WERI-Rb-1 (cell line): ENCODE results near the gene C16orf54.
"Not testable (repeated sequence)": the region's sequence is repeated elsewhere in the genome, so short reads cannot be mapped to it uniquely, and the experiment has no call there.

Experiments
- DNase-seq: peaks from one replicate; pipeline ENCODE4 v3.0.0-alpha.2; 2020
- H3K27ac ChIP-seq: fragments of 250-450 bp; sonication (Bioruptor Pico); 2 replicates; pipeline ENCODE4 v1.5.1; 2020; ENCODE audit warnings: mild to moderate bottlenecking, moderate library complexity
- H3K27me3 ChIP-seq: fragments of 250-450 bp; sonication (Bioruptor Pico); 2 replicates; pipeline ENCODE4 v1.5.1; 2021; ENCODE audit warnings: mild to moderate bottlenecking, low read depth, moderate library complexity; ENCODE audit not compliant: insufficient read depth, severe bottlenecking
- H3K36me3 ChIP-seq: fragments of 250-450 bp; sonication (Bioruptor Pico); 2 replicates; pipeline ENCODE4 v1.5.1; 2020; ENCODE audit warnings: mild to moderate bottlenecking, moderate library complexity
- H3K4me3 ChIP-seq: 2 replicates; pipeline ENCODE4 v1.5.1; 2011; ENCODE audit warnings: low read depth, mild to moderate bottlenecking, control low read depth, low read length
- H3K9me3 ChIP-seq: fragments of 250-450 bp; sonication (Bioruptor Pico); 2 replicates; pipeline ENCODE4 v1.5.1; 2021; ENCODE audit warnings: mild to moderate bottlenecking, moderate library complexity; ENCODE audit not compliant: severe bottlenecking
- CTCF ChIP-seq: IDR thresholded peaks from 2 replicates; pipeline ENCODE4 v1.5.1; 2011; ENCODE audit warnings: low read depth, mild to moderate bottlenecking, control low read depth, inconsistent platforms, low read length

Gene C16orf54

GRCh38 chr16:29712809-29713208, 33.0 kb downstream of the C16orf54 start:
- H3K27ac ChIP-seq = peak overlapping the region; percentile 17
- peaks cover 3% of the 10 kb centered on the region for H3K9me3 ChIP-seq
- no peaks in the 10 kb centered on the region for H3K27me3 ChIP-seq
- no peaks in the 10 kb centered on the region for H3K36me3 ChIP-seq
- no peak for TF ChIP-seq CTCF
- no peak for DNase-seq
- no peak overlapping the region for H3K4me3 ChIP-seq

- H3K4me3 ChIP-seq = no peak overlapping the region
- peak; percentile 61 for TF ChIP-seq CTCF
- no peaks in the 10 kb centered on the region for H3K9me3 ChIP-seq
- no peaks in the 10 kb centered on the region for H3K27me3 ChIP-seq
- H3K36me3 ChIP-seq = no peaks in the 10 kb centered on the region
- peak; percentile 23 for DNase-seq
- peak overlapping the region; percentile 8; the same call in 1 of the 2 replicates for H3K27ac ChIP-seq
Measured at GRCh38 chr16:29710227-29711219, 35.3 kb downstream of the C16orf54 start.

GRCh38 chr16:29709657-29710056, 36.1 kb downstream of the C16orf54 start:
- H3K36me3 ChIP-seq, H3K27me3 ChIP-seq, H3K27ac ChIP-seq, DNase-seq, H3K4me3 ChIP-seq, H3K9me3 ChIP-seq: not testable (repeated sequence)

GRCh38 chr16:29708917-29709600, 36.7 kb downstream of the C16orf54 start:
- H3K27me3 ChIP-seq = no peaks in the 10 kb centered on the region
- H3K9me3 ChIP-seq = no peaks in the 10 kb centered on the region
- no peak for TF ChIP-seq CTCF
- no peak overlapping the region for H3K4me3 ChIP-seq
- H3K36me3 ChIP-seq = no peaks in the 10 kb centered on the region
- no peak overlapping the region for H3K27ac ChIP-seq
- no peak for DNase-seq

- H3K27ac ChIP-seq = not testable (repeated sequence)
Measured at GRCh38 chr16:29707160-29707559, 38.6 kb downstream of the C16orf54 start.

GRCh38 chr16:29705030-29705429, 40.8 kb downstream of the C16orf54 start:
- Histone ChIP-seq H3K27me3 (no peaks in the 10 kb centered on the region), H3K9me3 (no peaks in the 10 kb centered on the region), H3K27ac (no peak overlapping the region), H3K4me3 (no peak overlapping the region), H3K36me3 (no peaks in the 10 kb centered on the region)
- no peak for DNase-seq
- no peak for TF ChIP-seq CTCF

More at GRCh38 chr16:29707160-29707559, 38.6 kb downstream of the C16orf54 start:
- H3K36me3 ChIP-seq, H3K9me3 ChIP-seq, H3K4me3 ChIP-seq, H3K27me3 ChIP-seq, DNase-seq: not testable (repeated sequence)
